22Rv1 (cell line): ENCODE results near the gene PYDC2.

ENCODE experiments used
- ZFX ChIP-seq: fragments of 450-650 bp; IDR thresholded peaks from 2 replicates; pipeline ENCODE4 v1.6.1; 2017; ENCODE audit warnings: antibody characterized with exemption, borderline replicate concordance
- TF ChIP-seq, protein P1 (sequence below): fragments of 450-650 bp; IDR thresholded peaks from 2 replicates; pipeline ENCODE4 v1.5.1; 2017; ENCODE audit warnings: mild to moderate bottlenecking

- TF ChIP-seq, protein P1, sequence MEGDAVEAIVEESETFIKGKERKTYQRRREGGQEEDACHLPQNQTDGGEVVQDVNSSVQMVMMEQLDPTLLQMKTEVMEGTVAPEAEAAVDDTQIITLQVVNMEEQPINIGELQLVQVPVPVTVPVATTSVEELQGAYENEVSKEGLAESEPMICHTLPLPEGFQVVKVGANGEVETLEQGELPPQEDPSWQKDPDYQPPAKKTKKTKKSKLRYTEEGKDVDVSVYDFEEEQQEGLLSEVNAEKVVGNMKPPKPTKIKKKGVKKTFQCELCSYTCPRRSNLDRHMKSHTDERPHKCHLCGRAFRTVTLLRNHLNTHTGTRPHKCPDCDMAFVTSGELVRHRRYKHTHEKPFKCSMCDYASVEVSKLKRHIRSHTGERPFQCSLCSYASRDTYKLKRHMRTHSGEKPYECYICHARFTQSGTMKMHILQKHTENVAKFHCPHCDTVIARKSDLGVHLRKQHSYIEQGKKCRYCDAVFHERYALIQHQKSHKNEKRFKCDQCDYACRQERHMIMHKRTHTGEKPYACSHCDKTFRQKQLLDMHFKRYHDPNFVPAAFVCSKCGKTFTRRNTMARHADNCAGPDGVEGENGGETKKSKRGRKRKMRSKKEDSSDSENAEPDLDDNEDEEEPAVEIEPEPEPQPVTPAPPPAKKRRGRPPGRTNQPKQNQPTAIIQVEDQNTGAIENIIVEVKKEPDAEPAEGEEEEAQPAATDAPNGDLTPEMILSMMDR = no peak
- no peak for TF ChIP-seq ZFX
Observed at GRCh38 chr3:191415566-191415965, 45.4 kb upstream of the PYDC2 start.
